ENCODE measurements around the gene MUCL3.

MUCL3 gene

GRCh38 chr6:31002471-31002870 is 61.7 kb downstream of the MUCL3 start:
- Mint-ChIP-seq H3K36me3 (no peaks in the 10 kb centered on the region), H3K4me1 (peaks cover 3% of the 10 kb centered on the region), H3K27me3 (peaks cover 1% of the 10 kb centered on the region), H3K27ac (no peak overlapping the region), H3K4me3 (no peak overlapping the region), H3K9me3 (no peaks in the 10 kb centered on the region)
